NCI-H2227 (cell line): ENCODE measurements around the gene TGM2.

ENCODE experiments used
- DNase-seq: peaks from one replicate; lab custom pipeline; 2025; ENCODE audit not compliant: unreplicated experiment; lab: John Stamatoyannopoulos, UW

The TGM2 gene

DNA sequence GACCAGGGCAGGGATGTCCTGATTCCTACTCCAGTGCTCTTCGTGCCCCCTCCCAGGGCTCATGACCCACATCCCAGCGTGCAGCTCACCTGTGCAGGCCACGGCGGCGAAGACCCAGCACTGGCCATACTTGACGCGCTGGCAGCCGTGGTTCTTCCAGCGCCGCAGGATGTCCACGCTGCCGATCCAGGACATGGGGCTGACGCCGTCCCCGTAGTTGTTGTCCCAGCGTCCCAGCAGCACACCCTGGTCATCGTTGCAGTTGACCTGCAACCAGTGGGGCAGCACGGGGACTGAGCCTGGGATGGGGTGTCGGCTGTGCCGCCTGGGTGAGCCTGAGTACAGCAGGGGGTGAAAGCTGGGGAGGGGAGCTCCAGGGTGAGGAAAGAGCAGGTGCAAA, 18.4 kb downstream of the TGM2 start:
- DNase-seq: no peak

- no peak for DNase-seq
Observed at GRCh38 chr20:38146156-38146555, 18.9 kb downstream of the TGM2 start.

DNA sequence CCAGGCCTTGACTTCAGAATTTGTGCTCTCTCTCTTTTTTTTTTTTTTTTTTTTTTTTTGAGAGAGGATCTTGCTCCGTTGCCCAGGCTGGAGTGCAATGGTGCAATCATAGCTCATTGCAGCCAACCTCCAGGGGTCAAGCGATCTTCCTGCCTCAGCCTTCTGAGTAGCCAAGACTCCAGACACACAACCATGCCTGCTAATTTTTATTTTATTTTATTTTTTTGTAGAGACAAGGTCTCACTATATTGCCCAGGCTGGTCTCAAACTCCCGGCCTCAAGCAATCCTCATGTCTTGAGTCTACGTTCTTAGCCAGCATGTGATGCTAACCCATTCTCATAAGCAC, 19.4 kb downstream of the TGM2 start:
- no peak for DNase-seq

DNA sequence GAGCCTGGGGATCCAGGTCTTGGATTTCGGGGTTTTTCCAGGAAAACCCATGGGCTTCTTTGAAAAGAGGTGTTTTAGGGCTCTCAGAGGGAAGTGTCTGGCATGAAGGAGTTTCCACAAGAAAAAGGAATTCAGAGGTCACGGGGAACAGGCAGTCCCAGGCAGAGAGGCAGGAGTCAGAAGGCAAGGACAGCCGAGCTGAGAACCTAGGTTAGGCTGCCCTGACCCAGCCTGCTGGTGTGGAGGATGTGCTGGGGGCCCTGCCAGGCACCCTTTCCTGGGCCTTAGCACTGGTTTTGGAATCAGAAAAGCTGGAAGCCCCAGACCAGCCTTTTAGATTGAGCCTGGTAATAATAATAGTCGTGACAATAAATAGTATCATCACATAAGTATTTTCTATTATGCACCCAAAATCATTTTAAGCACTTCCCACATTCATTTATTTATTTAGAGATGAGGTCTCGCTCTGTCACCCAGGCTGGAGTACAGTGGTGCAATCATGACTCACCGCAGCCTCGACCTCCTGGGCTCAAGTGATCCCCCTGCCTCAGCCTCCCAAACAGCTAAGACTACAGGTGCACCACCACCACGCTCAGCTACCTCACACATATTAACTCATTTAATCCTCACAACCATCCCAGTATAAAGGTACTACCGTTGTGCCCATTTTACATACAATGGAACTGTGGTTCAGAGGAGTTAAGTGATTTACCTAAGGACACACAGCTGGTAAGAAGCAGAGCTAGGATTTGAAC, 19.9 kb downstream of the TGM2 start:
- DNase-seq: no peak

DNA sequence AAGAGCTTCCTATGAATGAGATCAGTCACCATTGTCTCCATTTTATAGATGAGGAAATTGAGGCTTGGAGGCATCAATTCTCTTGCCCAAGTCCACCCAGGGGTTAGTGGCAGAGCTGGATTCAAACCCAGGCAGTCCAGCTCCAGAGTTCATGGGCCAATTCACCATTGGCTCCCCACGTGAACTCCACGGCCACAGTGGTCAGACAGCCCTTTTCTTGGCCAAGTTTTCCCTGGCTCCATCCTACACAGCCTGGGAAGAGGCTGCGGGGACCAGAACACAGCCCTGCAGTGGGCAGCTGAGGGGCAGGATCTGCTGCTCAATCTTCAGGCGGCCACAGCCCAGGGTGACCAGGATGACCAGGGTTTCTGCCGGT, 20.5 kb downstream of the TGM2 start:
- DNase-seq: no peak

DNA sequence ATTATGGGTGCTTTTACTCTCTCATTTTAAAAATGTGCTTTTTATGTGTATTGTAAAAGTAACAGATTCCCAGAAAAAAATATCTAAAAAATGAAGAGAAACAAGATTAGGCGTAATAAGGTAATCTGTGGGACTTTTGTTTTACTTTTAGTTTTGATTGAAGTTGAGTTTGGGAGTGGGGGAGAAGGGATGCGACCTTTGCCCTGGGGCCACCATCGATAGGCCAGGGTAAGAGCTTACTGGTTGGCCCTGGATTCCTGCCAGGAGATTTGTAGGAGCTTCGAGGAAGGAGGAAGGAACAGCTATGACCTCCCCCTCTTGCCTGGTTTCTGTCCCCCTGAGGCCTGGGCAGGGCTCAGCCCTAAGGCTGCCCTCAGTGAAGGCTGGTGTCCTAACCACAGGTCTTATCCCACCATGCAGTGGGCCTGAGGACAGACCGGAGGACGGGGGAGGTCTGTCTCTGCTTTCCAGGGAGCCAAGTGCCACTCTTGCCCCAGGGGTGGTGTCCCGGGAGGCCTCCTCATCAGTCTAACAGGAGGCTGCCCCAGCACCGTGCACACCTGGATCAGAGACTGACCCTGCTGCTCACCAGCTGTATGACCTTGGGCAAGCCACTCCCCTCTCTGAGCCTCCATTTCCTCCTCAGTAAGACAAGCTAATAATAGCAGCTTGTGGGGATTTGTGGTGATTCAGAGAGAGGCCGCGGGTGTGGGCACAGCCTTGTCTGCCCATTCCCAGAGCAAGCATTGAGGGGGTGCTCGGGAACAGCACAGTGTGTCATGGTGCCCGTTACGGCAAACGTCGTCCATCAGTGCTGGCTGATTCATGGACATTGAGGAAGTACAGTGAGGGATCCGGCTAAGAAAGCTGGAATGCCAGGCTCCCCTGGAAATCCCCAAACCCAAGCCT, 21.2 kb downstream of the TGM2 start:
- DNase-seq: no peak

DNA sequence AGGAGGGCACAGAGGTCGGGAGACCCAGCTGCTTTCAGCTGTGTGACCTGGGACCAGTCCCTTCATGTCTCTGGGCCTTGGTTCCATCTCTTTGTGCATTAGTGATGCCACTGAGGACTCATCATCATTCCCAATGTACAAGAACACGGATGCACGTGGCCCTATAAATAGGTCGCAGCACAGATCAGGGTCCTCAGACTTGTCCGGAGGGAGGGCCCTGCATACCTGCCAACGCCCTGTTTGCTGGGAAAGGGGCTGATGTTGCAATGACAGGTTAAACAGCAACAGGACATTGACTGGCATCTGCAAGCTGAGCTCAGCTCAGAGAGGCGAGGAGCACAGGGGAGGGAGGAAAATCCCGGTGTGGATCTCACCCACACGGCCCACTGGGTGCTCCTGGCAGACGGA, 21.8 kb downstream of the TGM2 start:
- no peak for DNase-seq

DNA sequence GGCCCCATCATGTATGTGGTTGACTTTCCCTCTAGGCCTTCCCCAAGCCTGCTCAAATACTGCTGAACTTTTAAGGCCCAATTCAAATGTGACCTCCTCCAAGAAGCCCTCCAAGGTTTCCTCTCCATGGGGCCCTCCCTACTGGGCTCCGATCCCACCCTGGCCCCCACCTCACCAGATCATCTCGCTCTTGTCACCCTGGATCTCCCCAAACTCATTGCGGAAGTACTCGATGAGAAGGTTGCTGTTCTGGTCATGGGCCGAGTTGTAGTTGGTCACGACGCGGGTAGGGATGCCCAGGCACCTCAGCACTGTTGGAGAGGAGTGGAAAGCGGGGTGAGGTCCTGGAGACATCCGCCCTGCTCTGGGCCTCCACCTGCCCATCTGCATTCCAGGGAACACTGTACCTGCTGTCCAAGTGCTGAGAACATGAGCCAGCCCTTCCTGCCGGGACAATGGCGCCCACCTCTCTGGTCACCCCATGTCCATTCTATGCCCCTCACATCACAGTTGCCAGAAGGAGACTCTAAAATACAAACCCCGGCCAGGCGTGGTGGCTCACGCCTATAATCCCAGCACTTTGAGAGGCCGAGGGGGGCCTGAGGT, 23.1 kb downstream of the TGM2 start:
- no peak for DNase-seq

GRCh38 chr20:38141204-38141888, 23.7 kb downstream of the TGM2 start:
- DNase-seq: no peak

- no peak for DNase-seq
Observed at GRCh38 chr20:38139977-38140753, 24.9 kb downstream of the TGM2 start.

DNA sequence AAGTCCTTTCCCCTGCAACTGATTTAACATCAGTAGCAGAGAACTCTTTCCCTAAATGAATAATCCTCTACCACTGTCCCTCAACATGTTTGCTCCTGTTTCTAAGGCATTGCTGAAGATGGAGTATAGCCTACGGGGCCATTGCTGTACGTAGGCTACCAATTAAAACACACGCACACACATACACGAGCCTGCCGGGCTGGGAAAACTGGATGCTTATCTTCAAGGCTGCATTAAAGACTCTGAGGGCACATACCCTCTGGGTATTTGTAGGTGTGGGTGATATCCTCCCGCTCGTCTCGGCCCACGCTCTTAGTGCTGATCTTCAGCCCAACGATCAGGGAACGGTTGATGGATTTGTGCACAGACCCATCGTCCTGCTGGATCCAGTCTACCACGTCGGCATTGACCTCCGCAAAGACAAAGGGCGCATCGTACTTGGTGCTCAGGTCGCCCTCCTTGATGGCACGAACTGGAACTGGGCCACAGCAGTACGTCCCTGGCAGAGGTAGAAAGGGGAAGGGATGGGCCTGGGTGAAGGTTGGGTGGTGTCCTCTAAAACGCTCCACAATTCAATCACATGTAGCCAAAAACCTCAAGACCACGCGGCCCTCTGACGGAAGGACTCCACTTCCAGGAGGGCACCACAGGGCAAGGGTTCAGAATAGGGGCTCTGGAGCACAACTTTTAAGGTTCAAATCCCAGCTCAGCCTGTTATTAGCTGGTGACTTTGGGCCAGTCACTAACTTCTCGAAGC, 25.7 kb downstream of the TGM2 start:
- no peak for DNase-seq

- no peak for DNase-seq
Observed at GRCh38 chr20:38138086-38138778, 26.8 kb downstream of the TGM2 start.

GRCh38 chr20:38137441-38138037, 27.5 kb downstream of the TGM2 start:
- no peak for DNase-seq

DNA sequence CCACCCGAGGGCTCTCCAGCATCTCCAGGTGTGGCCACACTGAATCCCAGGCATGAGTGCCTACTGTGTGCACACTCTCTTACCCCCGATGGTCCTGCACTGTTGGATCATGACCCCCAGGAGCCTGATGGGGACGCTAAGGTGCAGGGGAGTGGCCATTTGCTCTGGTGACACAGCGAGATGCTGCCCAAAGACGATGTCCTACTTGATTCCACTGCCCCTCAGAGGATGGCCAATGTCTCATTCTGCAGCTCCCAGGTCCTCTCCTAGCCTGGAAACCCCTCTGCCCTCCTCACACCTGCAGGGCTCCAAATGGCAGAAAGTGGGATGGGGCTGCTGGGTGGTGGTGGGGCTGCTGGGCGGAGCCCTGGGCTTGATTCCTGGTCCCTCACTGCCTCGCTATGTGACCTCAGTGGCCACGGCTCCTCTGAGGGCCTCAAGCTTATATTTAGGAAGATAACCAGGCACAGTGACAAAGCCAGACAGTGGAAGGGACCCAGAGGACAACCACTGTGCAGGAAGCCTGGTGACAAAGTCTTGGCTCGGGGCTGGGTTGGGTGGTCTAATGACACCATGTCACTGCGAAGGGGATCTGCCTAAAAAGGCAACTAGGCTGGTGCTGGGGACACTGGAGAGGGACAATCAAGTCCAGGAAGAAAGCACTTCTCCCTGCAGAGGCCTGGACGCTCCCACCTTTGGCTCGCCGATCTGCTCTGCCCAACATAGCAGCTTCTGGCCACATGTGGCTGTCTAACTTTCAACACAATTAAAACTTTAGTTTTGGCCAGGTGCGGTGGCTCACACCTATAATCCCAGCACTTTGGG, 28.4 kb downstream of the TGM2 start:
- DNase-seq: no peak

GRCh38 chr20:38135651-38136420, 29.2 kb downstream of the TGM2 start:
- no peak for DNase-seq

DNA sequence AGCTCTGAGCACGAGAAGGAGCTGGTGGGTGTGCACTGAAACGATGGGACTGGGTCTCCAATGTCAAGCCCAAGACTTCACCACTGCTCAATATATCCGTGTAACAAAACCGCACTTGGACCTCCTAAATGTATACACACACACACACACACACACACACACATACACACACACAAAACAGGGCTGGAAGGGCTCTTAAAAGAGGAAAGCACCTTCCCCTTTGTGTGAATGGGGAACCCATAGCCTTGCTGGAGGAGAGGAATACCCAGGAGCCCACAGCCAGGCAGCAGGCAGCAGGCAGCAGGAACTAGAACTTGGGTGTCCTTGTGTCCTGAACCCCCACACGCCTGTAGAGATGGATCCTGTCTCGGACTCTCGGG, 29.8 kb downstream of the TGM2 start:
- no peak for DNase-seq
